Hepatocyte (in vitro differentiated cells): Measurements from ENCODE around the gene OSGIN1. TPM values are rescaled to one million over a fixed set of nuclear protein-coding genes. Genes with fewer than 3 reads are reported as not detected.

ENCODE experiments used
- DNase-seq: peaks from one replicate; pipeline ENCODE4 v3.0.0-alpha.2; 2016; ENCODE audit warnings: low spot score
- H2AFZ ChIP-seq: fragments of 200-600 bp; sonication (generic); 2 replicates; pipeline ENCODE4 v1.6.0; 2016; ENCODE audit warnings: antibody characterized with exemption, mild to moderate bottlenecking
- H3K27ac ChIP-seq: fragments of 200-600 bp; sonication (generic); 2 replicates; pipeline ENCODE4 v1.5.1; 2016; ENCODE audit warnings: mild to moderate bottlenecking
- H3K27me3 ChIP-seq: fragments of 200-600 bp; sonication (generic); 2 replicates; pipeline ENCODE4 v1.6.1; 2016
- H3K36me3 ChIP-seq: fragments of 200-600 bp; sonication (generic); replicated peaks from 2 replicates; pipeline ENCODE4 v1.5.1; 2016; ENCODE audit warnings: low read depth; ENCODE audit not compliant: insufficient read depth
- H3K4me1 ChIP-seq: fragments of 200-600 bp; sonication (generic); 2 replicates; pipeline ENCODE4 v1.5.1; 2016; ENCODE audit warnings: mild to moderate bottlenecking, moderate library complexity; ENCODE audit not compliant: insufficient read depth
- H3K4me2 ChIP-seq: fragments of 200-600 bp; sonication (generic); 2 replicates; pipeline ENCODE4 v1.6.0; 2016
- H3K4me3 ChIP-seq: fragments of 200-600 bp; sonication (generic); 2 replicates; pipeline ENCODE4 v1.5.1; 2016; ENCODE audit warnings: mild to moderate bottlenecking
- H3K79me2 ChIP-seq: fragments of 200-600 bp; sonication (generic); 2 replicates; pipeline ENCODE4 v1.6.0; 2017; ENCODE audit warnings: mild to moderate bottlenecking
- H3K9me2 ChIP-seq: fragments of 200-600 bp; sonication (generic); replicated peaks from 2 replicates; pipeline ENCODE4 v1.6.0; 2017; ENCODE audit warnings: mild to moderate bottlenecking; ENCODE audit not compliant: insufficient read depth
- H3K9me3 ChIP-seq: fragments of 200-600 bp; sonication (generic); 2 replicates; pipeline ENCODE4 v1.5.1; 2016; ENCODE audit warnings: low read depth, mild to moderate bottlenecking
- H4K20me1 ChIP-seq: fragments of 200-600 bp; sonication (generic); 2 replicates; pipeline ENCODE4 v1.6.0; 2016; ENCODE audit warnings: mild to moderate bottlenecking; ENCODE audit not compliant: insufficient read depth, poor library complexity, severe bottlenecking
- EZH2 ChIP-seq: fragments of 200-600 bp; sonication (generic); IDR thresholded peaks from 2 replicates; pipeline ENCODE4 v1.6.1; 2016; ENCODE audit warnings: antibody characterized with exemption, mild to moderate bottlenecking, borderline replicate concordance
- EZH2phosphoT487 ChIP-seq: fragments of 200-600 bp; sonication (generic); IDR thresholded peaks from one replicate; pipeline ENCODE4 v1.6.1; 2018; ENCODE audit warnings: antibody characterized with exemption, mild to moderate bottlenecking, low read depth, moderate library complexity; ENCODE audit not compliant: unreplicated experiment, severe bottlenecking
- WGBS: methylation state at CpG from one replicate; pipeline ENCODE4 v1.1.6; 2016; ENCODE audit warnings: low lambda C conversion rate; ENCODE audit errors: missing lambda C conversion rate; 5-methylcytosine and 5-hydroxymethylcytosine counted together
- polyA plus RNA-seq: library from polyadenylated mRNA; unstranded; fragments of >200 nt; fragmentation: Nextera tagmentation; extraction: Ambion mirVana; gene quantifications from 2 replicates; pipeline ENCODE4 v1.2.1, GENCODE V29; 2016
- total RNA-seq: library from RNA; depleted of rRNA; stranded (reverse); fragments of >200 nt; gene quantifications from 2 replicates; pipeline ENCODE4 v1.2.3, GENCODE V29; 2014
- TF ChIP-seq, protein P1 (sequence below): fragments of 200-600 bp; sonication (generic); IDR thresholded peaks from 2 replicates; pipeline ENCODE4 v1.5.1; 2016; ENCODE audit warnings: antibody characterized with exemption, mild to moderate bottlenecking; ENCODE audit not compliant: poor library complexity

OSGIN1 gene
- total and polyA plus RNA-seq, 2 experiments from 2014 or later = 1.9 to 10.0 TPM

- no peak overlapping the region for H2AFZ ChIP-seq
- 79% methylated on average over 21 of the region's 21 CpGs for WGBS
- no peak for DNase-seq
- H3K9me2 ChIP-seq = no peaks in the 10 kb centered on the region
- H3K36me3 ChIP-seq = no peaks in the 10 kb centered on the region
- no peaks in the 10 kb centered on the region for H3K27me3 ChIP-seq
- no peak overlapping the region for H3K4me2 ChIP-seq
- TF ChIP-seq EZH2 = no peak
- TF ChIP-seq, protein P1, sequence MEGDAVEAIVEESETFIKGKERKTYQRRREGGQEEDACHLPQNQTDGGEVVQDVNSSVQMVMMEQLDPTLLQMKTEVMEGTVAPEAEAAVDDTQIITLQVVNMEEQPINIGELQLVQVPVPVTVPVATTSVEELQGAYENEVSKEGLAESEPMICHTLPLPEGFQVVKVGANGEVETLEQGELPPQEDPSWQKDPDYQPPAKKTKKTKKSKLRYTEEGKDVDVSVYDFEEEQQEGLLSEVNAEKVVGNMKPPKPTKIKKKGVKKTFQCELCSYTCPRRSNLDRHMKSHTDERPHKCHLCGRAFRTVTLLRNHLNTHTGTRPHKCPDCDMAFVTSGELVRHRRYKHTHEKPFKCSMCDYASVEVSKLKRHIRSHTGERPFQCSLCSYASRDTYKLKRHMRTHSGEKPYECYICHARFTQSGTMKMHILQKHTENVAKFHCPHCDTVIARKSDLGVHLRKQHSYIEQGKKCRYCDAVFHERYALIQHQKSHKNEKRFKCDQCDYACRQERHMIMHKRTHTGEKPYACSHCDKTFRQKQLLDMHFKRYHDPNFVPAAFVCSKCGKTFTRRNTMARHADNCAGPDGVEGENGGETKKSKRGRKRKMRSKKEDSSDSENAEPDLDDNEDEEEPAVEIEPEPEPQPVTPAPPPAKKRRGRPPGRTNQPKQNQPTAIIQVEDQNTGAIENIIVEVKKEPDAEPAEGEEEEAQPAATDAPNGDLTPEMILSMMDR = no peak
- no peak for TF ChIP-seq EZH2phosphoT487
- no peaks in the 10 kb centered on the region for H3K79me2 ChIP-seq
- no peaks in the 10 kb centered on the region for H3K9me3 ChIP-seq
- no peak overlapping the region for H3K4me3 ChIP-seq
- peaks cover 5% of the 10 kb centered on the region for H3K4me1 ChIP-seq
- H4K20me1 ChIP-seq = no peaks in the 10 kb centered on the region
- no peak overlapping the region for H3K27ac ChIP-seq
Measured at GRCh38 chr16:83958846-83959565, 6.0 kb downstream of the OSGIN1 start.

DNA sequence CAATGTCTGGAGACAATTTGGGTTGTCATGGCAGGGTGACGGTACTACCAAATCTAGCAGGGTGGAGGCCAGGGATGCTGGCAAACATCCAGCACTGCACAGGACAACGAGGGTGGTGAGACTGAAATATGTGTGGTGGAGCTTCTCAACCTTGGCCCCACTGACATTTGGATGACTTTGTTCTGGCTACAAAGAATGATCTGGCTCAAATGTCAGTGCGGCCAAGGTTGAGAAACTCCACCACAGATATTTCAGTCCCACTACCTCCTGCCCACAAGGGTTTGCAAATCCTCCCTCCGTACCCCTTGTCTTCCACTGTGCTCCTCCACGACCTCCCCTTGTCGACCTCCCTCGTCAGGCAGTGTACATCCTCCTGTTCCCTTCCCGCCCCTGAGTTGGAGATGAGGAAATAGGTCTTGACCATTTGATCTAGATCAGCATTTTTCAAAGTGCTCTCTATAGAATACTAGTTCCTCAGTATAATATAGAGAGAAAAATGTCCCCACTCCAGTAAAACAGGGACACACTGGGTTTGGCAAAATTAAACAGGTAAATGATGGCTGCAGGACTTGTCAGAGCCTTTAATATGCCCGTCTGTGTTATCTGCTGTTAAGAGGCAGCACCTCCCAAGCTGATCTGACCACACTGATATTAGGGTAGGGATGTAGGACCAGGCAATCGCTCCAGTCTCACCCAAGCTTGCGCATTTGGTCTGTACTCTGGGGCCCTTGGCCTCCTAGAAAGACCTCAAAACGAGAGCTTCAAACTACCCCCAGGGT, 6.8 kb downstream of the OSGIN1 start:
- Histone ChIP-seq H3K27me3 (no peaks in the 10 kb centered on the region), H3K4me1 (peaks cover 2% of the 10 kb centered on the region), H3K27ac (no peak overlapping the region), H3K9me3 (no peaks in the 10 kb centered on the region), H3K4me2 (no peak overlapping the region), H3K36me3 (no peaks in the 10 kb centered on the region), H3K9me2 (no peaks in the 10 kb centered on the region), H3K79me2 (no peaks in the 10 kb centered on the region), H2AFZ (no peak overlapping the region), H3K4me3 (no peak overlapping the region), H4K20me1 (no peaks in the 10 kb centered on the region)
- no peak for DNase-seq
- 83% methylated on average over 12 of the region's 12 CpGs for WGBS
- TF ChIP-seq EZH2 (no peak), EZH2phosphoT487 (no peak)
- TF ChIP-seq, protein P1 = no peak

DNA sequence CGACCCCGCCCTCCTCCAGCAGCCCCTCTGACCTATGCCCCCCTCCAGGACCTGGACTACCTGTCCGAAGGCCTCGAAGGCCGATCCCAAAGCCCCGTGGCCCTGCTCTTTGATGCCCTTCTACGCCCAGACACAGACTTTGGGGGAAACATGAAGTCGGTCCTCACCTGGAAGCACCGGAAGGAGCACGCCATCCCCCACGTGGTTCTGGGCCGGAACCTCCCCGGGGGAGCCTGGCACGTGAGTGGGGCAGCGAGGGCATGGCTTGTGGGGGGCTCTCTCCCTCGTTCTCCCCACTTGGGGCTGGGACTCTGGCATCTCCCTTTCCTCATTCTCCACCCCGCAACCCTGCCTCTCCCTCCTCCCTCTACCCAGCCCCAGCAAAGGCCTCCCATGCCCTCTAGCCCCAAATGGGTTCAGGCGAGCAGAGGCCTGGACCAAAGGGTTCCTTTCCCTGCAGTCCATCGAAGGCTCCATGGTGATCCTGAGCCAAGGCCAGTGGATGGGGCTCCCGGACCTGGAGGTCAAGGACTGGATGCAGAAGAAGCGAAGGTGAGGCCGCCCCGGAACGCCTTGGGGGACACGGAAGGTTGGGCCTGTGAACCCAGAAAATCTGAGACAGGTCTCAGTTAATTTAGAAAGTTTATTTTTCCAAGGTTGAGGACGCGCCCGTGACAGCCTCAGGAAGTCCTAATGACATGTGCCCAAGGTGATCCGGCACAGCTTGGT, 7.6 kb downstream of the OSGIN1 start:
- no peak overlapping the region for H3K27ac ChIP-seq
- H3K4me3 ChIP-seq = no peak overlapping the region
- H3K4me1 ChIP-seq = no peaks in the 10 kb centered on the region
- H3K4me2 ChIP-seq = no peak overlapping the region
- WGBS = 95% methylated on average over 21 of the region's 29 CpGs
- H3K36me3 ChIP-seq = no peaks in the 10 kb centered on the region
- TF ChIP-seq EZH2phosphoT487 (no peak), EZH2 (no peak)
- TF ChIP-seq, protein P1 = no peak
- no peaks in the 10 kb centered on the region for H3K9me2 ChIP-seq
- no peaks in the 10 kb centered on the region for H3K79me2 ChIP-seq
- no peak for DNase-seq
- no peaks in the 10 kb centered on the region for H3K27me3 ChIP-seq
- H3K9me3 ChIP-seq = no peaks in the 10 kb centered on the region
- H2AFZ ChIP-seq = no peak overlapping the region
- H4K20me1 ChIP-seq = no peaks in the 10 kb centered on the region
